Epithelial cell of proximal tubule (primary cell): ENCODE results near the gene CPSF4. TPM values are rescaled to one million over a fixed set of nuclear protein-coding genes. Genes with fewer than 3 reads are reported as not detected.
A peak's percentile ranks its signal among the peaks of the same experiment; 100 is the strongest.

Source experiments
- DNase-seq: peaks from one replicate; pipeline ENCODE4 v3.0.0-alpha.2; 2011; ENCODE audit warnings: low read depth
- H3K4me3 ChIP-seq: 2 replicates; pipeline ENCODE4 v1.5.1; 2011; ENCODE audit warnings: low read depth, mild to moderate bottlenecking, low read length
- CTCF ChIP-seq: conservative IDR thresholded peaks from 2 replicates; pipeline ENCODE4 v1.5.1; 2012; ENCODE audit warnings: low read depth, mild to moderate bottlenecking, low read length
- total RNA-seq: library from RNA; depleted of rRNA; stranded (reverse); fragments of >200 nt; gene quantifications from 2 replicates; pipeline ENCODE4 v1.2.3, GENCODE V29; 2015

Gene CPSF4
- total RNA-seq, 1 donor from 2014 or later: 15.8 TPM

GRCh38 chr7:99456288-99456687, 17.5 kb downstream of the CPSF4 start:
- no peak for TF ChIP-seq CTCF
- no peak for DNase-seq
- H3K4me3 ChIP-seq: no peak overlapping the region

- no peak for DNase-seq
- H3K4me3 ChIP-seq: no peak overlapping the region
- TF ChIP-seq CTCF: no peak
Measured at GRCh38 chr7:99457050-99457649, 18.4 kb downstream of the CPSF4 start.

GRCh38 chr7:99457650-99458493, 19.1 kb downstream of the CPSF4 start:
- TF ChIP-seq CTCF: no peak
- no peak overlapping the region for H3K4me3 ChIP-seq
- no peak for DNase-seq

GRCh38 chr7:99459087-99459486, 20.3 kb downstream of the CPSF4 start:
- no peak overlapping the region for H3K4me3 ChIP-seq
- DNase-seq: no peak
- TF ChIP-seq CTCF: peak; percentile 52

GRCh38 chr7:99460651-99461050, 21.9 kb downstream of the CPSF4 start:
- H3K4me3 ChIP-seq: no peak overlapping the region
- no peak for DNase-seq
- TF ChIP-seq CTCF: no peak

- peak; percentile 2 for TF ChIP-seq CTCF
- H3K4me3 ChIP-seq: no peak overlapping the region
- no peak for DNase-seq
Measured at GRCh38 chr7:99461221-99461620, 22.5 kb downstream of the CPSF4 start.
